H1 (cell line): Measurements from ENCODE around the gene STEAP1B. TPM values are rescaled to one million over a fixed set of nuclear protein-coding genes. Genes with fewer than 3 reads are reported as not detected.

Source experiments
- KDM4A ChIP-seq: IDR thresholded peaks from one replicate; pipeline ENCODE4 v1.7.1; 2012; ENCODE audit warnings: low read depth, mild to moderate bottlenecking, moderate library complexity, low read length, inconsistent platforms; ENCODE audit not compliant: severe bottlenecking
- RBBP5 ChIP-seq: IDR thresholded peaks from 2 replicates; pipeline ENCODE4 v1.7.1; 2012; ENCODE audit warnings: low read depth, mild to moderate bottlenecking, inconsistent platforms, low read length, moderate library complexity, borderline replicate concordance
- SP1 ChIP-seq: IDR thresholded peaks from 2 replicates; pipeline ENCODE4 v1.6.1; 2011; ENCODE audit warnings: low read depth, low read length
- polyA plus RNA-seq, 7 experiments: library from polyadenylated mRNA; depleted of rRNA in 3 of 7; stranded (reverse) in 5 of 7; unstranded in 2 of 7; fragments of >200 nt in 5 of 7; fragments of 200-250 nt in 2 of 7; gene quantifications; 1 replicate in 5 of 7; 2 replicates in 1 of 7; 4 replicates in 1 of 7; pipeline versions ENCODE4 v1.2.1 to v1.2.3, GENCODE V29; 2011 to 2013; ENCODE audit warnings: missing spikeins in 2 of 7, mixed read lengths in 2 of 7
- total RNA-seq: library from RNA; stranded (reverse); fragmentation: NEBNext Ultra II Directional; extraction: Animal tissue kit (Norgen Biotek cat#: 25700); gene quantifications from 2 replicates; pipeline ENCODE4 v1.2.1, GENCODE V29; 2021
- TF ChIP-seq, protein P1 (sequence below), 3 experiments: IDR thresholded peaks; 1 replicate in 2 of 3; 2 replicates in 1 of 3; pipeline versions ENCODE4 v1.5.1 to v1.6.1; 2011; ENCODE audit warnings: low read length in 3 of 3, mild to moderate bottlenecking in 3 of 3, inconsistent platforms in 2 of 3, low read depth in 1 of 3, moderate library complexity in 1 of 3; ENCODE audit not compliant: insufficient read depth in 1 of 3; ENCODE audit errors: control extremely low read depth in 1 of 3
- TF ChIP-seq, protein P2 (sequence below): IDR thresholded peaks from 2 replicates; pipeline ENCODE4 v1.6.1; 2012; ENCODE audit warnings: inconsistent platforms

The STEAP1B gene
- total and polyA plus RNA-seq, 2 of the 8 experiments (the other 6 are each of a cell fraction or from before 2014, with no cell fraction given): 5.4 to 8.7 TPM

- TF ChIP-seq RBBP5: 0 out of 2 replicates have a peak, but pooled peaks have one; percentile 43
- TF ChIP-seq, protein P1, sequence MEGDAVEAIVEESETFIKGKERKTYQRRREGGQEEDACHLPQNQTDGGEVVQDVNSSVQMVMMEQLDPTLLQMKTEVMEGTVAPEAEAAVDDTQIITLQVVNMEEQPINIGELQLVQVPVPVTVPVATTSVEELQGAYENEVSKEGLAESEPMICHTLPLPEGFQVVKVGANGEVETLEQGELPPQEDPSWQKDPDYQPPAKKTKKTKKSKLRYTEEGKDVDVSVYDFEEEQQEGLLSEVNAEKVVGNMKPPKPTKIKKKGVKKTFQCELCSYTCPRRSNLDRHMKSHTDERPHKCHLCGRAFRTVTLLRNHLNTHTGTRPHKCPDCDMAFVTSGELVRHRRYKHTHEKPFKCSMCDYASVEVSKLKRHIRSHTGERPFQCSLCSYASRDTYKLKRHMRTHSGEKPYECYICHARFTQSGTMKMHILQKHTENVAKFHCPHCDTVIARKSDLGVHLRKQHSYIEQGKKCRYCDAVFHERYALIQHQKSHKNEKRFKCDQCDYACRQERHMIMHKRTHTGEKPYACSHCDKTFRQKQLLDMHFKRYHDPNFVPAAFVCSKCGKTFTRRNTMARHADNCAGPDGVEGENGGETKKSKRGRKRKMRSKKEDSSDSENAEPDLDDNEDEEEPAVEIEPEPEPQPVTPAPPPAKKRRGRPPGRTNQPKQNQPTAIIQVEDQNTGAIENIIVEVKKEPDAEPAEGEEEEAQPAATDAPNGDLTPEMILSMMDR (IDR thresholded peaks at IDR 0.05; ENCODE audit: control extremely low read depth in 1 of 3, insufficient read depth in 1 of 3, low read depth in 1 of 3, low read length in 3 of 3): peak; percentile 80 to 88 (median 82)
- 0 out of 2 replicates have a peak, but pooled peaks have one; percentile 32 for TF ChIP-seq SP1
- peak; percentile 74 for TF ChIP-seq KDM4A
- TF ChIP-seq, protein P2, sequence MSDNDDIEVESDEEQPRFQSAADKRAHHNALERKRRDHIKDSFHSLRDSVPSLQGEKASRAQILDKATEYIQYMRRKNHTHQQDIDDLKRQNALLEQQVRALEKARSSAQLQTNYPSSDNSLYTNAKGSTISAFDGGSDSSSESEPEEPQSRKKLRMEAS: peak; percentile 96
Measured at GRCh38 chr7:22499888-22500689, at the start of gene STEAP1B (continued).
